GM19099 (cell line): ENCODE data around the gene GNG2.

Source experiments
- POLR2A ChIP-seq: IDR thresholded peaks from 3 replicates; pipeline ENCODE4 v1.6.1; 2011; ENCODE audit warnings: low read depth; ENCODE audit not compliant: insufficient read length; ENCODE audit errors: extremely low read depth

The GNG2 gene

GRCh38 chr14:51846631-51847488 lies 13.6 kb upstream of the GNG2 start:
- peak; percentile 59 for TF ChIP-seq POLR2A

GRCh38 chr14:51847489-51847796 lies 13.0 kb upstream of the GNG2 start:
- no peak for TF ChIP-seq POLR2A

- no peak for TF ChIP-seq POLR2A
Observed at GRCh38 chr14:51848120-51848519, 12.3 kb upstream of the GNG2 start.

DNA sequence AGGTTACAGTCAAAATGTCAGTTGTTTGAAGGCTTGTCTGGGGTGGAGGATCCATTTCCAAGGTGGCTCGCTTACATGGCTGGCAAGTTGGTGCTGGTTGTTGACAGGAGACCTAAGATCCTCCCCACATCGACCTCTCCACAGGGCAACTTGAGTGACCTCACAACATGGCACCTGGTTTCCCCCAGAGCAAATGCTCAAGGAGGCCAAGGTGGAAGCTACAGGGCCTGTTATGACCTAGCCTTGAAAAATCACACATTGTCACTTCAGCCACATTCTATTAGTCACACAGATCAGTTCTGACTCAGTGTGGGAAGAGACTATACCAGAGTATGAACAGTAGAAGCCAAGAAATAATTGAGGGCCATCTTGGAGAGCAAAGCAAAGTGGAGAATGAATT lies 11.3 kb upstream of the GNG2 start:
- no peak for TF ChIP-seq POLR2A

GRCh38 chr14:51850651-51851050 lies 9.8 kb upstream of the GNG2 start:
- TF ChIP-seq POLR2A: no peak

GRCh38 chr14:51852541-51852940 lies 7.9 kb upstream of the GNG2 start:
- no peak for TF ChIP-seq POLR2A

DNA sequence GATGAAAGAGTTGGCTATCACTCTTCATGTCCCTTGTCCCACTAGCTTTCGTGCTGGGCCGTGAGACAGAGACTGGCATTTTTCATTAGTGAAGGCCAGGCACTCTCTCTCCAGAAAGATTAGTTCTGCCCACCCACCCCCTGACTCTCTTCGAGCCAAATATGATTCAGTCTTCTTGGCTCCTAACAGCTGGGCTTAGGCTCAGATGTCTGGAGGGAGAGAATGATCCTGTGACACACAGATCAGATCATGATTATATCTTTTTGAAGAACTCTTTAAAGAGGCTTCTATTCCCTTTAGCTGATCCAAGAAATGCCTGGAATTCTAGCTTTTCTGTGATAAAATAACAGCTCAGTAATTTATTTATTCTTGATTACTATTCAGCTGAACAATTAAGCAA lies 5.2 kb upstream of the GNG2 start:
- no peak for TF ChIP-seq POLR2A

GRCh38 chr14:51856792-51857296 lies 3.6 kb upstream of the GNG2 start:
- TF ChIP-seq POLR2A: no peak

DNA sequence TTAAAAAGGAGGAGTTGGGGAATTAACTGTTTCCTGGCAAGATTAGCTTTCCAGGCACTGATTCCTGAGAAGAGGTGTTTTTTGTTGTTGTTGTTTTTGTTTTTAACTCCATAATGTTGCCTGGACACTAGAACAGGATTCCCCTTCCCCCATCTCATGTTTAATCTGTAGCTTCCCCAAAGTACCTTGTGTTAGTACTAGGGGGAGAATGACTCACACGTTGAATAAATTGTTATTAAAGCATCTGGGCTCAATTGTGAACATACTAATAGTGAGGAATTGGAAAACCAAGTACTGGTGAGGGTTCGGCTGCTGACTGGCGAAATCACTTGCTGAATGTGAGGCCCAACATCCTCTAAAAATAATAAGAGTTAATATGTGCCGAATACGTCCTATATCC lies 1.3 kb upstream of the GNG2 start:
- TF ChIP-seq POLR2A: no peak

DNA sequence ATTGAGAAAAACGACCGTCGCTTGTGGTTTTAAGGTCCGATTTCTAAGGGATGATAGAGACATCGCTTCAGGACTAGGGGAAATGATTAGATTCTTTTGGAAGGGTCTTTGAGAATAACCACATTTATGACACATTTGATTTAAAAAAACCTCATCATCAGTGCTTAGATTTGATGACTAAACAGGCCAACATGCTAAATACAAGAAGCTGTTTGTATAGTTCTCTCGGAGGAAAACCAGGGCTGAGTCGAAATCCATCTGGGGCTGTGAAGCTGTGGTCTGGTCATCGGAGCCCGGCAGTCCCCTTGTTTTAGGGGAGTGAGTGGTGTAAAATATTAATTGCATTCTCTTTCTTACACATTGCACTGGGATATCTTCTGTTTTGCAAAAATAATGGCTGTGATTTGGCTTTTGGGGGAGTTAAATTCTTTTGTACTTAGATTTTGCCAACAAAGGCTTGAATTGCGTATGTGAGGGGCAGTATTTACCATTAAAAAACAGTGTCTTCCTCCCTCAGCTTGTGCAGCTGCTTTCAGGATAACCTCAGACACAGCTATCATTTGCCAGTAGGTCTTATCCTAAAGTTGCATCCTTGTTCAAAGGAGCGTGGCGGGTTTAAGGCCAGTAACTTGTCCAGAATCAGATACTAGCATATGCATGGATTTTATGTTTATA lies 550 bp downstream of the GNG2 start:
- no peak for TF ChIP-seq POLR2A

GRCh38 chr14:51862176-51862796 lies 1.9 kb downstream of the GNG2 start:
- no peak for TF ChIP-seq POLR2A

GRCh38 chr14:51862860-51863259 lies 2.4 kb downstream of the GNG2 start:
- no peak for TF ChIP-seq POLR2A

DNA sequence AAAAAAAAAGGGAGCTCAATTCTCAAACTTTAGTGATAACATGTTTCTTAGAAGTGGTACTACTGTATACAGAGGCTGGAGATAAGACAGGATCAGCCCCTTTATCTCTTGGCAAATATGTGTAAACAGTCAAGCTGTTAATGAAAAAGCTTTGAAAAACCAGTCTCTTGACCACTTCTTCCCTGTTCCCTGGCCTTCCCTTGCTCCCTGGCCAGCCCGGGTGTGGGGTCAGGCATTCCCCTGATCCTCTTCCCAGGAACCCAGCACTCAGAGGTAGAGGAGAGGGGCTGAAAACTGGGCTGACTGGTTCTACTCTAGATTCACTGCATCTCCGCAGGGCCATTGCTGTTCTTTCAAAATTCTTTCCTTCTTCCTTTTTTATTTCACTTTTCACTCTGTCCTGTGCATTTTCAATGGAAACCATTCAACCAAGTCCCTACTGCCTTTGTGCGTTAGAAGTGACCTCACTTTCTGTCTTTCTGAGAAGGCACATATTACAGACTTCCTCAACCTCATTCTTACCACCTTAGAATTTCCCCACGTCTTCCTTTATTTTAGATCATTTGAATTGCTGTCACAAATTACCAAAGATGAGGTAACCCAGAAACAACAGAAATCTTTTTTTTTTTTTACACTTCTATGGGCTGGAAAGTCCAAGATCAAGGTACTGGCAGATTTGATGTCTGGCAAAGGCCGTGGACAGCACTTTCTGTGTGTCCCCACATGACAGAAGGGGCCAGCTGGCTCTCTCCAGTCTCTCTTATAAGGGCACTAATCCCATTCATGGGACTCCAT lies 5.7 kb downstream of the GNG2 start:
- TF ChIP-seq POLR2A: no peak

DNA sequence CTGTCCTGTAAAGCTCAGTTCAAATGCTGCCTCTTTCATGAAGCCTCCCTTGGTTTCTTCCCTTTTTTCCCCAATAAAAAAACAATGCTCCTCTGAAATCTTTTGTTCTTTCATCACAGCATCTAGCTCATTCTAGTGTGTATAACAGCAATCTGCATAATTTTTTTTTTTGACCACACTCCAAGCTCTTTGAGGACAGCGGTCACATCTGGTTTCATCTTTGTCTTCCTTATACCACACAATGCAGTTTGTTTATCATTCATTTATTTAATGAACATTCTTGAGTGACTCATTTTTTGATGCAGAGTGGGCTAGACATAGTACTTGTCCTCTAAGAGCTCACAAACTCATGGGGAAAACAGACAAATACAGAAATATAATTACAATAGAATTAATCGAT lies 7.3 kb downstream of the GNG2 start:
- no peak for TF ChIP-seq POLR2A

DNA sequence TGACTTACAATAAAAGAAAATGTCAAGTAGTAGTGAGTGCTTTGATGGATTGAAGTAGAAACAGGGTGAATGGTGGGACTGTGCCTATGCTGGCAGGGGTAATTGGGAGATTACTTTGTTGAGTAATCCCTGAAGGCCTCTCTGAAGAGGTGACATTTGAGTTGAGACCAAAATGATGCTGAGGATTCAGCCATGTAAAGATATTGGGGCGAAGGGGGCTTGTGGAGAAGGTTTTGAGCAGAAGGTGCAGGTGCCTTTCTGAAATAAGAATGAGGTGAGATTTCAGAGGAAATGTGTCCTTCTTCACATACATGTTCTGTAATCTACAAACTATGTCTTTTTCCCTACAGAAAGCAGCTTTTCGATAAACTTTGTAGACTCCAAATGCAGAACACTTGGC lies 8.0 kb downstream of the GNG2 start:
- no peak for TF ChIP-seq POLR2A
